Activated CD8-positive, alpha-beta memory T cell treated with anti-CD3 and anti-CD28 coated beads, Interleukin-2, amount 50 U/mL, for 24 hours (primary cell): ENCODE data around the gene ARL6IP4.

Experiments used
- DNase-seq: peaks from one replicate; pipeline ENCODE4 v3.0.0-alpha.2; 2020; ENCODE audit errors: extremely low read depth

ARL6IP4 gene

GRCh38 chr12:122990961-122991622 lies 10.6 kb downstream of the ARL6IP4 start:
- DNase-seq, result no peak

GRCh38 chr12:122991623-122992275 lies 11.3 kb downstream of the ARL6IP4 start:
- no peak for DNase-seq

- DNase-seq, result no peak
These were observed 11.9 kb downstream of the ARL6IP4 start for GRCh38 chr12:122992386-122992785.

GRCh38 chr12:122994140-122994675 lies 13.7 kb downstream of the ARL6IP4 start:
- DNase-seq, result no peak

GRCh38 chr12:122994781-122995502 lies 14.5 kb downstream of the ARL6IP4 start:
- DNase-seq, result no peak

- no peak for DNase-seq
These were observed 15.2 kb downstream of the ARL6IP4 start for GRCh38 chr12:122995503-122996187.

GRCh38 chr12:122996188-122996601 lies 15.7 kb downstream of the ARL6IP4 start:
- no peak for DNase-seq

- DNase-seq, result no peak
These were observed 16.3 kb downstream of the ARL6IP4 start for GRCh38 chr12:122996621-122997342.

GRCh38 chr12:122997343-122998250 lies 17.1 kb downstream of the ARL6IP4 start:
- DNase-seq, result no peak

- no peak for DNase-seq
These were observed 17.8 kb downstream of the ARL6IP4 start for GRCh38 chr12:122998316-122998715.

- DNase-seq, result no peak
These were observed 18.9 kb downstream of the ARL6IP4 start for GRCh38 chr12:122999196-122999946.

- no peak for DNase-seq
These were observed 19.5 kb downstream of the ARL6IP4 start for GRCh38 chr12:122999986-123000420.

- no peak for DNase-seq
These were observed 20.1 kb downstream of the ARL6IP4 start for GRCh38 chr12:123000578-123000977.

GRCh38 chr12:123001464-123001863 lies 21.0 kb downstream of the ARL6IP4 start:
- DNase-seq, result no peak

GRCh38 chr12:123003257-123003656 lies 22.8 kb downstream of the ARL6IP4 start:
- no peak for DNase-seq

GRCh38 chr12:123004287-123004686 lies 23.8 kb downstream of the ARL6IP4 start:
- DNase-seq, result no peak

- no peak for DNase-seq
These were observed 24.7 kb downstream of the ARL6IP4 start for GRCh38 chr12:123005081-123005626.

GRCh38 chr12:123006977-123007376 lies 26.5 kb downstream of the ARL6IP4 start:
- DNase-seq, result no peak

- no peak for DNase-seq
These were observed 29.6 kb downstream of the ARL6IP4 start for GRCh38 chr12:123010110-123010509.
